GM19043 (cell line): ENCODE data around the gene TEDC2.

Experiments used
- ATAC-seq: cut with Tn5 transposase; IDR thresholded peaks from one replicate; pipeline ENCODE4 v1.9.1; 2021; ENCODE audit warnings: low read depth; ENCODE audit not compliant: unreplicated experiment

The TEDC2 gene

DNA sequence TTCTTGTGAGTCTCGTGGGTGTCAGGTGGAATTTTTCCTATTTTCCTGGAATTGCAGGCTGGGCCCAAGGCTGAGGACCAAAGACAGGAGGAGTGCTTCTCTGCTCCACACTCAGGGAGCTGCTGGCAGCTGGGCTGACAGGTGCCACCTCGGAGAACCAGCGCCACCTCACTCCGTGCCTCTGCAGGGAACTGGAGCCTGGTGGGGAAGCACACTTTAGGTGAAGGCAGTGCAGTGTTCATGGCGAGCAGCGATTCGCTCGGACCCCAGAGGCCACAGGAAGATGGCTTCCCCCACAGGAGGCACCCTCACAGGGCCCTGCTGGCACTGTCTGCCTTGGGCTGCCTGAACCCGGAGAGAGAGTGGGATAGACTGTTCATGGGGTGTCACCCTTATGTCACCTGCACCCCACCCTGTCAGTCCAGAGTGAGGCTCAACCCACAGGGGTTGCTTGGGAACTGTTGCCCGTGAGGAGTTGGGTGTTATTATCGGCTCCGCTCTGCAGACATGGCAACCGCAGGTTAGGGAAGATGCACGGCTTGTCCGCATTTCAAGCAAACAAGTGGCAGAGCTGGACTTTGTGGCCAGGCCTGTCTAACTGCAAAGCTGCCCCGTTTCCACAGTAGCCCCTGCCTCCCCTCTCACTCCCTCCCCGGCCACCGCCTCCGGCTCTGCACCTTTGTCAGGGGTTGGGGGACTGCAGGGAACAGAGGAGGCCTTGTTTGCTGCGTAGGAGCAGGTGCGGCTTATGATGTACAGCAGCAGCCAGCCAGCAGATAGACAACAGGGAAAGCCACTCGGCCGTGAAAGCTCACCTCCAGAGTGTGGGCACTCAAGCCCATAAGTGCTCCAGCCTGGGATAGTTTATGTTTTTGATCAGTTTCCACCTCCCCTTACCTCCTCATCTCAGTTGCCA, 30.5 kb downstream of the TEDC2 start:
- ATAC-seq, result no peak

DNA sequence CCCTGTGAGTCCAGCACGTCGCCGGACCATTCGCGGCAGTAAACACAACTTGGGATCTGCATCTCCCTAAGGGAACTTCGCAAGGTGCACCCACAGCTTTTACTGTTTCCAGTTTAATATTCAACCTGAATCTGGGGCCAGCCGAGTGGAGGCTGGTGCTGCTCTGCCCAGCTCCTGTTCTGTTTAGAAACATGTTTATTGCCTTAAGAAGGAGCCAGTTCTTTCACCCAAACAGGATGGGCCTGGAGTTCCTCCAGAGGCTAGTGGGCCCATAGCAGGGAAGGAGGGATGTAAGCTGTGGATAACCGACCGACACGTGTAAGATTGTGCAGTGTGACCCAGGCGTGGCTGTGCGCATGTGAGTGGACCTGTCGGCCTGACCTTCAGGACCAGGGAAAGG, 32.4 kb downstream of the TEDC2 start:
- ATAC-seq, result no peak

DNA sequence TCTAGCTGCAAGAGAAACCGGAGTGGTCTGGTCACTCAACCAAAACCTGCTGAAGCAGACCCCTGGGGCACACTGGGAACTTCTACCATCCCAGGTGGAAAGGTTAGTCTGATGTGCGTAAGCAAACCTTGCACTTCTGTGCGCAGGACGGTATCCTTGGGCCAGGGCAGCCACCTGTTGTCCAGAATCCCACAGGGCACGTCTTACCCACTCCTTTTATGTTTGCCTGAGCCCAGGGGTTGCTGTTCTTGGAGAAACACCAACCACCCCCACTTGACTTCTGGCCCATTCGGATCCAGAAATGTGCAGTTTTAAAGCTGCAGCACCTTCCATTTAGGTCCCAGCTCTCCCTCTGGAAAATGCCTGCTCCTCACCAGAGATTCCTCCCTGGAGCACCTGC, 33.7 kb downstream of the TEDC2 start:
- no peak for ATAC-seq

DNA sequence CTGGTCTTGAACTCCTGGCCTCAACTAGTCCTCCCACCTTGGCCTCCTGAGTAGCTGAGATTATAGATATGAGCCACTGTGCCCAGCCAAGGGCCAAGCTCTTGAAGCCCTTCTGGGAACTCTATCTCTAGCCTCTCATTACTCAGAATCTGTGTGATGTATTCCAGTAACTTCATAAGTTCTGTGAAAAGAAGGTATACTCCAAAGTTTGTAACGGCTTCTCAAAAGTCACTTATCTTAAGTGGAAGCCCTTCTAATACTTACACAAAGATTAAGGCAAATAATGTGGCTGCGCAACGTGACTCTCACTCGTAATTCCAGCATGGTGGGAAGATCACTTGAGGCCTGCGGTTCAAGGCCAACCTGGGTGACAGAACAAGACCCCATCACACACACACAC, 34.7 kb downstream of the TEDC2 start:
- ATAC-seq, result no peak

DNA sequence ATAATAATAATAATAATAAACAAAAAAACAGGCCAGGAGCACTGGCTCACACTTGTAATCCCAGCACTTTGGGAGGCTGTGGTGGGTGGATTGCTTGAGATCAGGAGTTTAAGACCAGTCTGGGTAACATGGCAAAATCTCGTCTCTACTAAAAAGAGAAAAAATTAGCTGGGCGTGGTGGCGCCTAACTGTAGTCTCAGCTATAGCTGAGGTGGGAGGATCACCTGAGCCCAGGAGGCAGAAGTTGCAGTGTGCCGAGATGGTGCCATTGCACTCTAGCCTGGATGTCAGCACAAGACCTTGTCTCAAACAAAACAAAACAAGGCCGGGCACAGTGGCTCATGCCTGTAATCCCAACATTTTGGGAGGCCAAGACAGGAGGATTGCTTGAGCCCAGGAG, 35.1 kb downstream of the TEDC2 start:
- no peak for ATAC-seq

DNA sequence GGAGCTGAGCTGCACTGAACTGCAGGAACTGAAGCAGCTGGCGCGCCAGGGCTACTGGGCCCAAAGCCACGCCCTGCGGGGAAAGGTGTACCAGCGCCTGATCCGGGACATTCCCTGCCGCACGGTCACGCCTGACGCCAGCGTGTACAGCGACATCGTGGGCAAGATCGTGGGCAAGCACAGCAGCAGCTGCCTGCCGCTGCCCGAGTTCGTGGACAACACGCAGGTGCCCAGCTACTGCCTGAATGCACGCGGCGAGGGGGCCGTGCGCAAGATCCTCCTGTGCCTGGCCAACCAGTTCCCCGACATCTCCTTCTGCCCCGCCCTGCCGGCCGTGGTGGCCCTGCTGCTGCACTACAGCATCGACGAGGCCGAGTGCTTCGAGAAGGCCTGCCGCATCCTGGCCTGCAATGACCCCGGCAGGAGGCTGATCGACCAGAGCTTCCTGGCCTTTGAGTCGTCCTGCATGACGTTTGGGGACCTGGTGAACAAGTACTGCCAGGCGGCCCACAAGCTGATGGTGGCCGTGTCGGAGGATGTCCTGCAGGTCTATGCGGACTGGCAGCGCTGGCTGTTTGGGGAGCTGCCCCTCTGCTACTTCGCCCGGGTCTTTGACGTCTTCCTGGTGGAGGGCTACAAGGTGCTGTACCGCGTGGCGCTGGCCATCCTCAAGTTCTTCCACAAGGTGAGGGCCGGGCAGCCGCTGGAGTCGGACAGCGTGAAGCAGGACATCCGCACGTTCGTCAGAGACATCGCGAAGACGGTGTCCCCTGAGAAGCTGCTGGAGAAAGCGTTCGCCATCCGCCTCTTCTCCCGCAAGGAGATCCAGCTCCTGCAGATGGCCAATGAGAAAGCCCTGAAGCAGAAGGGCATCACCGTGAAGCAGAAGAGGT, 36.6 kb downstream of the TEDC2 start:
- ATAC-seq, result no peak

DNA sequence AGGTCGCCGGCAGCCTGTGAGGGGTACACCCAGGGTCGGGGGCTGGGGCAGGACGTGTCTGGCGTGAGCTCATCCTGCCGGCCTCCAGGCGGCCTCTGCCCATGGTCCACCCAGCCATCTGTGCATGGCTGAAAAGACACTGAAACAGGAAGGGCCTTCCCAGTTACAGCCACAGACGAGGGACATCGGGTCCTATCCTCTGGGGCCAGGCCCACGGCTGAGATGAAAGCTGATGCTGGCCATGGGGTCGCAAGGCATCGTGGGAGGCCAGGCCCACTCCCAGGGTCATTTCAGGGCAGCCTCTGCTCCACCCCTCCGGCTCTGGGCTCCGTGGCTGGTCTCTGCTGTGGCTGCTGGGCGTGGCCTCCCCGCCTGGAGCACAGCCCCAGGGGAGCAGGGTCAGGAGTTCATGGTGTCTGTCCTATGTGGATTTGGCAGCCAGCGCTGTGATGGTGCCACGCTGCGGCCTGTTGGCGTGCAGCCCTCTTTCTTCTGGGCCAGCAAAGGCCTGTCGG, 37.3 kb downstream of the TEDC2 start:
- no peak for ATAC-seq

DNA sequence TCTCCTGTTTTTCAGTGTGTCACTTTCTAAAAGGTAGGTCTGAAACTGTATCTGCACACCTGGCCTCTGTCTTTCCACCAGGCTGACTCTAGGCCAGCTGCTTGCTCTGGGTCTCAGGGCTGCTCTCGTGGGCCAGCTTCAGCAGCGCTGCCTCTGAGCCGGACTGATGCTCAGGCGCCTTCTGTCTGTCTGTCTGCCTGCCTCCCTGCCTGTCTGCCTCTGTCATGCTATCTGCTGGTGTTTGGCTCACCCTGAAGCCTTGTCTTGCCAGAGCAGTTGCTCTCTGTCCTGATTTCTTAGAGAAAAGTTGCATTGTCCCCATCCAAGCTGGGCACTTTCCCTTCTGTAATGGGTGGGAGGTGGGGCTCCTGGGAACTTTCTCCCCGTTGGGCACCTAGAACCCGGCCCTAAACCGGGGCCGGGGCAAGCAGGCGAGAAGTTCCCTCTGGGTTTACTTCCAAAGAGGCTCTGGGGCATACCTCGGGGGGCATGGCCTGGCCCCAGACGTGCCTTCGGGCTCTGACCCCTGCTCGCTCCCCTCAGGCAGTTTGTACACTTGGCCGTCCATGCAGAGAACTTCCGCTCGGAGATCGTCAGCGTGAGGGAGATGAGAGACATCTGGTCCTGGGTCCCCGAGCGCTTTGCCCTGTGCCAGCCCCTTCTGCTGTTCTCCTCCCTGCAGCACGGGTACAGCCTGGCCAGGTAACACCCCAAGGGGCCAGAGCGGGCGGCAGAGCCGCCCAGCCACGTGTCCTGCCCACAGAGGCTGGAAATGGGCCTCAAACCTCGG, 38.0 kb downstream of the TEDC2 start:
- no peak for ATAC-seq

DNA sequence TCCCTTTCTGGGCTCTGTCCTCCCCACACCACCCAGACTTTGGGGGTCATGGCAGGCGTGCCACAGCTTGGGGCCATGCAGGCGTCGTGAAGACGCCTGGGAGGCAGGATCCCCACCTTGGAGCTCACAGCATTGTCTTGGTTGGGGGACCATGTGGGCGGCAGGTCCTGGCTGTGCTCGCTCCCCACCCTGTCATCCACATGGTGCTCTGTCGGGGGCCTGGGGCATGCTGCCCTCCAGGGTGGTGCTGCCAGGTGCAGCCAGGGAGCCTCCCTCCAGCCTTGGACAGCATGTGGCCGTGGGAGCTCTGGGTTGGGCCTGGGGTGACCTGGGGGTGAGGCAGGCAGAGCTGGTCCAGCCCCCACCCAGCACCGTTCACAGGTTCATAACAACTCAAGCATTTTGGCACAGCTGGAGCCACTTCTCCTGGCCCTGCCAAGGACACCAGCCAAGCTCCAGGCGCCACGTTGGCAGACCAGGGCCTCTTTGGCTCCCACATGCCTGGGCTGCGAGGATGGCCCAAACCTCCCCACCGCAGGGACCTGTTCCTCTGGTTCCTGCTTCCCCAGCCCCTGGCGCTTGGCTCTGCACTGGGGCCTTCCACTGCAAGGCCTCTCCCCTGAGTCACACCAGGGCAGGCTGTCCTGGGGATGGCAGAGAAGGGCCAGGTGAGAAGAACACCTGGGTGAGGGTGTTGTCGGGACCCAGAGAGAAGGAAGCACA, 38.8 kb downstream of the TEDC2 start:
- no peak for ATAC-seq

DNA sequence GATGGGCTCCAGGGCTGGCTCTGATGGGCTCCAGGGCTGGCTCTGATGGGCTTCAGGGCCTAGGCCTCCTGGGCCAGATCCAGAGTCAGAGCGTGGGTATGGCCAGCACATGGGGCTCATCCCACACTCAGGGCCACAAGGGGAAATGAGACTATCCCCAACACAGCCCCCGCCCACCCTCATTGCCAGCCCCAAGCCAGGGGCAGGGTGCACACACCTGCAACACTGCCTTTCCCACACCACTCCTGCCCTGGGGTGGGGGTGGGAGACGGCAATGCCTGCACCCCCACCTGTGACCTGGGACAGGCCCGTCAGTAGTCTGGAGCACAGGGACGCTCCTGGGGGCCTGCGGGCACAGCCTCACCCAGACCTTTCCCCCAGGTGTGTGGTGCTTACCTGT, 39.5 kb downstream of the TEDC2 start:
- ATAC-seq, result no peak

DNA sequence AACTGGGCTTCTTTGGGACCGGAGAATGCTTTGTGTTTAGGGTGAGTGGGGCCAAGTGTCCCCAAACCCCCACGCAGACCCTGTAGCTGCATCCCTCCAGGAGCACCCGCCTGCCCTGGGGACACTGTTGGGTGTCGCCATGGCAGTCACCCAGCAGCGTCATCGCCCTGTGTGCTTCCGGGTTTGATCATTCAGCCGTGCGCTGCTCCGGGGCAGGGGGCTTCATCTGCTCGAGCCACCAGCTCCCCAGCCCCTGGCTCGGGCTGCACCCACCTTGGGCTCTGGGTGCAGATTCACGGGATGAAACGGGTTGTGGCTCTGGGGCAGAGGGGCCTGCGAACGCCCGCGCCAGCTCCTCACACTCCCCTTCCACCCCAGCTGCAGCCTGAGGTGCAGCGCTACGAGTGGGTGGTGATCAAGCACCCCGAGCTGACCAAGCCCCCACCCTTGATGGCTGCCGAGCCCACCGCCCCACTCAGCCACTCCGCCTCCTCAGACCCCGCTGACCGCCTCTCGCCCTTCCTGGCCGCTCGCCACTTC, 40.1 kb downstream of the TEDC2 start:
- no peak for ATAC-seq

DNA sequence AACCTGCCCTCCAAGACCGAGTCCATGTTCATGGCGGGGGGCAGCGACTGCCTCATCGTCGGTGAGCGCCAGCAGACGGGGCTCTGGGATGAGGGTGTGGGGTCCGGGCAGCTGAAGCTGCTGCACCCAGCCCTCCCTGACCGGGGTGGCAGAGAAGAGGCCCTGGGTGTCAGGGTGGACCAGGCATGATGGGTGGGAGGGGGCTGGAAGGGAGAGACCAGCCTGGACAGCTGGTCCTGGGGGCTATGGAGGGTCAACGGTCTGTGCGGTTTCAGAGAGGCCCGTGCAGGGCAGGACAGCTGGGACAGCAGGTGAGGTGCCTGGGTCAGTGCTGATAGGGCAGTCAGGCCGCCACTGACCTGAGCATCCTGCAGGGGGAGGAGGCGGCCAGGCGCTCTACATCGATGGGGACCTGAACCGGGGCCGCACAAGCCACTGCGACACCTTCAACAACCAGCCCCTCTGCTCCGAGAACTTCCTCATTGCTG, 40.6 kb downstream of the TEDC2 start:
- ATAC-seq, result no peak

DNA sequence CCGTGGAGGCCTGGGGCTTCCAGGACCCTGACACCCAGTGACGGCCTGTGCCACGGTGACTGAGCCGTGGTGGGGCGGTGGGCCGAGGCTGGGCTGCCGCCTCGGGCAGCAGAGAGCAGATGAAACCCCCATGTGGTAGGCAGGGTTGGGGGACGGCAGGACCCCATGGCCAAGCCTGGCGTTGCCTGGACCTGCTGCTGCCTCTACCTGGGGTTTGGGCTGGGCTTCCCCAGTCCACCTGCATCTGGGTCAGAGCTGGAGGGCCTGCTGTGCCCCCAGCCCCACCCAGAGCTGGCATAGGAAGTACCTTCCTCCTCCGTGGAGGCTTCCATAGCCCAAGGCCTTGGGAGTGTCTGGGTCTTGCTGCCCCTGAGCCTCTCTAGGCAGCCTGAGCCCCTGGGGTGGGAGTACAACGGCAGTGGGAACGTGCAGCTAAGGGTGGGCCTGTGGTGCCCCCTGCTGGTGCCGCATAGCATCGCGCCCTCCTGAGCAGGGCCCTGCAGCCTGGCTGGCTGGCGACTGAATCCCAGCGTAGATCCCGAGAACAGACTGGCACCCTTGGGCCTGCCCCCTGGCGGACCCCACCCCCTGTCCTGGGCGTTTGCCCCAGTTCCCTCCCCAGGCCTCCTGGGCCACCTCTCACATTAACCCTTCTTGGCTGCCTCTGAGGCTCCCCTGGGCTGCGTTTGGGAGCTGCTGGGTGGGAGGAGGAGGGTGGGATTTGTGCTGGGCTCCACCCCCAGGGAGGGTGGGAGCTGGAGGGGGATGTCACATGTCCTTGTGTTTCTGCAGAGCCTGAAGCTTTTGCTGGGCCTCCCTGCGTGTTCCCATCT, 41.2 kb downstream of the TEDC2 start:
- no peak for ATAC-seq

DNA sequence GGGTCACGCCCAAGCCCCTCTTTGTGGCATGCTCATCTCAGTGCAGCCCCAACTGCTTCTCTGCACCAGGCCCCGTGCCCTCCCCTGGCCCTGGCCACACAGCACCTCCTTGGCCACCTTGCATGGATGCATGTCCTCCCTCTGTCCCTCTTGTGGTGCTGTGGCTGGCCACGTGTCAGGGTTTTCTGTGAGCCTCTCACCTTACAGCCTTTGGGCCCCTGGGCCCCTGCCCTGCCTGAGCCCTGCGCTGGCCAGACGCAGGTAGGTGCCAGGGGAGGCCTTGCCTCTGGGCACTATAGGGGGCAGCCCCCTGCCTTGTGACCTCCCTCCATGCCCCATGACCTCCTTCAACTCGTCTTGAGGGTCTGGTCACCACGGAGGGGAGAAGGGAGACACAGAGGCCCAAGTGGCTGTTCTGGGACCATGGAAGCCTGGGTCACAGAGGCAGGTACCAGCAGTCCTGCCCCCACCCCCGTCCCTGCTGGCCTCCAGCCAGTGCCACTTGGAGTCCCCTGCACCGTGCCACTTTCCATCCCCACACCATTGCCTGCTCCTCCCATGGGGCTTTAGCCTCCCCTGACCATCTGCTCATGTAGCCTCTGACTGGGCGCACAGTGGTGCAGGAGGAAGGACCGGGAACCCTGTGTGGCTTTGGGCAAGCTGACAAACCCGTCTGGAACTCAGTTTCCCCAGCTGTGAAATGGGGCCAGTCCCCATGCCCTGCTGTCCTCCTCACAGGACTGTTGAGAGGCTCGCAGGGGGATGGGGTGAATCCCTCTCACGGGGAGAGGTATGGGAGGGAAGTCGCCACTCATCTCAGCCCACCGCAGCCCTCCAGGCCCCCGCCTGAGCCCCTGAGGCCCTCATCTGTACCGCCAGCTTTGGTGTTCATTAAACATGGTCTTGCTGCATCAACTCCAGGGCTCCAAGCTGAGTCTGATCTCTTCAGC, 42.3 kb downstream of the TEDC2 start:
- no peak for ATAC-seq

DNA sequence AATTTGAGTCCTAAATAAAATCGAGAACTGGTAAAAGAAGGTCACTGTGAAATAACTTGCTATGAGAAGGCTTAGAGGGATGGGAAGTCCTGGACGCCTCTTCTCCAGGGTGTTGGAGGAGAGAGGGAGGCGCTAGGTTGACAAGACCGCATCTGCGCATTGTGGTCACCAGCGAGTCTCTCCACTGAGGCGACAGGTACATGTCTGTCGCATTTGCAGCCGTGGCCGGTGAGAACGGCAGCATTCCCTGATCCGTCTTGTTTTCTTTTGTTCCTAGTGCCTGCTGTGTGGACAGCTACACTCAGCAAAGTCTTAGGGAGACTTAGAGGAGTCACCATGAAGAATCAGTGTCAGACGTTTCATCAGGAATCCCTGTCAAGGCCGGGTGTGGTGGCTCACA, 45.8 kb downstream of the TEDC2 start:
- no peak for ATAC-seq

DNA sequence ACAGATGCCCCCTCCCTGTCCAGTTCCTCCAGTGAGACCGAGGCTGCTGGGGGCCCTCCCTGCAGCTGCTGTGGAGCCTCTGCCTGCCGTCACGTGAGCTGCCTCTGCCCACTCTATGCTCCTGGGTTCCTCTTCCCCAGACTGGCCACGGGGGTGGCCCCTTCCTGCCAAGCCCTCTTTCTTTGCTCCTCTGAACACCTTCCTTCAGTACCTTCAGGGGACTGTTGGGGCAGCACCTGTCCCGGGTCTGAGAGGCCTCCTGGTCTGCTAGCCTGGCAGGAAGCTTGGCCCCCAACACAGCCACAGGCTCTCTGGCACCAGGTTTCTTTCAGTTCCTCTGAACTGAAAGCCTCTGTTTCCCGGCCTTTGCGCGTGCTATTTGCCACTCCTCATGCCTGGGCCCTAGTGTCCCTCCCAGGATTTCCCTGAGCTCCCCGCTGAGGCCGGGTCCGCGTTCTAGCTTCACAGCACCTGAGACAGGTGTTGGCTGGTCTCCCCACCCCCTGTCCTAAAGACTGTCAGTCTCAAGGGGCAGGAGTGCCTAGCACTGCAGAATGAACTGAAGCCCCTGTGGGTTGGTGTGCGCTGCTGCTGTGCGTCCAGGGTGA, 47.2 kb downstream of the TEDC2 start:
- ATAC-seq, result peak; percentile 64

DNA sequence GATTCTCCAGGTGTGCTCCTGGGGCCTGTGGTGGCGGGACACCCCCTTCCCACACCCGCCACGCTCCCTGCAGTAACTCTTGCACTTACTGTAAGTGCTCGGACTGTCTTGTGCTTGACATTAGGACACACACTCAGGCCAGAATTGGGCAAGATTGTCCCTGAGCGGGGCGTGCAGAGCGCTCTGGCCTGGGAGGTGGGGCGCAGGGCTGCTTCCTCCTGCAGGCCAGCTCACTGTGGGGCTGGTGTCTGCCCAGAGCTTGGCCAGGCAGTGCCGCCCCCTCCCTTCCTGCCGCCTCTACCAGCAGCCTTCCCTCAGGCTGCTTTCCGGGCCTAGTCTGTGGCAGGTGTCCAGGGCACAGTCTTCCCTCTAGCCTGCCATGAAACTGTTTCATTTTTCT, 47.8 kb downstream of the TEDC2 start:
- ATAC-seq, result no peak
